ENCODE data around the gene PRIMA1. TPM values are rescaled to one million over a fixed set of nuclear protein-coding genes. Genes with fewer than 3 reads are reported as not detected.

PRIMA1 gene
- total and polyA plus RNA-seq, 2 experiments from 2014 or later = 2.1 to 3.5 TPM

DNA sequence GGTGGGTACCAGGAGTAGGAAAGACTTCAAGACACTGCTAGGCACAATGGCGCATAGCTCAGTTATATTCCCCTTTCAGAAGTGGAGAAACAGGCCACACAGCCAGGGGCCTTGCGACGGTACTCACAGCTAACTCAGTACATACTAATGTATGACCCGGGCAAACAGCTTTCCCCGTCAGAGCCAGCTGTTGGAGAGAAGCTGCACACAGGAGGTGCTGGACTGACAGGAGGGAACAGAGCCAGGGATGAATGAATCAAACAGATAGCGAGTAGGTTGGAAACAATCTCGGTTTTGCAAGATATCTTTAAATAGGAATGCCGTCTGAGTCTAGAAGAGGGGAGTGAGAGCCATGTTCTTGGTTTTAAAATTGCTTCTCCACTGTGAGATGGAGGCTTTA lies 45.5 kb downstream of the PRIMA1 start:
- Mint-ChIP-seq H3K36me3 (ENCODE audit: low read depth) (no peaks in the 10 kb centered on the region), H3K4me3 (no peak overlapping the region), H3K9me3 (no peaks in the 10 kb centered on the region), H3K27me3 (ENCODE audit: insufficient read depth, low read depth, poor library complexity) (peaks cover 6% of the 10 kb centered on the region), H3K27ac (no peak overlapping the region), H3K4me1 (peaks cover 22% of the 10 kb centered on the region)
- H3F3A ChIP-seq (replicated peaks; ENCODE audit: low read depth) = no peaks in the 10 kb centered on the region
- H3K9me2 ChIP-seq (ENCODE audit: insufficient read depth) = no peaks in the 10 kb centered on the region
- H3K36me3 ChIP-seq (ENCODE audit: insufficient read depth) = no peaks in the 10 kb centered on the region
- peaks cover 3% of the 10 kb centered on the region for H3K4me1 ChIP-seq (ENCODE audit: insufficient read depth)
- no peak overlapping the region for H3K4me3 ChIP-seq
- no peaks in the 10 kb centered on the region for H3K79me2 ChIP-seq (replicated peaks; ENCODE audit: insufficient read depth)
- TF ChIP-seq, protein P1, sequence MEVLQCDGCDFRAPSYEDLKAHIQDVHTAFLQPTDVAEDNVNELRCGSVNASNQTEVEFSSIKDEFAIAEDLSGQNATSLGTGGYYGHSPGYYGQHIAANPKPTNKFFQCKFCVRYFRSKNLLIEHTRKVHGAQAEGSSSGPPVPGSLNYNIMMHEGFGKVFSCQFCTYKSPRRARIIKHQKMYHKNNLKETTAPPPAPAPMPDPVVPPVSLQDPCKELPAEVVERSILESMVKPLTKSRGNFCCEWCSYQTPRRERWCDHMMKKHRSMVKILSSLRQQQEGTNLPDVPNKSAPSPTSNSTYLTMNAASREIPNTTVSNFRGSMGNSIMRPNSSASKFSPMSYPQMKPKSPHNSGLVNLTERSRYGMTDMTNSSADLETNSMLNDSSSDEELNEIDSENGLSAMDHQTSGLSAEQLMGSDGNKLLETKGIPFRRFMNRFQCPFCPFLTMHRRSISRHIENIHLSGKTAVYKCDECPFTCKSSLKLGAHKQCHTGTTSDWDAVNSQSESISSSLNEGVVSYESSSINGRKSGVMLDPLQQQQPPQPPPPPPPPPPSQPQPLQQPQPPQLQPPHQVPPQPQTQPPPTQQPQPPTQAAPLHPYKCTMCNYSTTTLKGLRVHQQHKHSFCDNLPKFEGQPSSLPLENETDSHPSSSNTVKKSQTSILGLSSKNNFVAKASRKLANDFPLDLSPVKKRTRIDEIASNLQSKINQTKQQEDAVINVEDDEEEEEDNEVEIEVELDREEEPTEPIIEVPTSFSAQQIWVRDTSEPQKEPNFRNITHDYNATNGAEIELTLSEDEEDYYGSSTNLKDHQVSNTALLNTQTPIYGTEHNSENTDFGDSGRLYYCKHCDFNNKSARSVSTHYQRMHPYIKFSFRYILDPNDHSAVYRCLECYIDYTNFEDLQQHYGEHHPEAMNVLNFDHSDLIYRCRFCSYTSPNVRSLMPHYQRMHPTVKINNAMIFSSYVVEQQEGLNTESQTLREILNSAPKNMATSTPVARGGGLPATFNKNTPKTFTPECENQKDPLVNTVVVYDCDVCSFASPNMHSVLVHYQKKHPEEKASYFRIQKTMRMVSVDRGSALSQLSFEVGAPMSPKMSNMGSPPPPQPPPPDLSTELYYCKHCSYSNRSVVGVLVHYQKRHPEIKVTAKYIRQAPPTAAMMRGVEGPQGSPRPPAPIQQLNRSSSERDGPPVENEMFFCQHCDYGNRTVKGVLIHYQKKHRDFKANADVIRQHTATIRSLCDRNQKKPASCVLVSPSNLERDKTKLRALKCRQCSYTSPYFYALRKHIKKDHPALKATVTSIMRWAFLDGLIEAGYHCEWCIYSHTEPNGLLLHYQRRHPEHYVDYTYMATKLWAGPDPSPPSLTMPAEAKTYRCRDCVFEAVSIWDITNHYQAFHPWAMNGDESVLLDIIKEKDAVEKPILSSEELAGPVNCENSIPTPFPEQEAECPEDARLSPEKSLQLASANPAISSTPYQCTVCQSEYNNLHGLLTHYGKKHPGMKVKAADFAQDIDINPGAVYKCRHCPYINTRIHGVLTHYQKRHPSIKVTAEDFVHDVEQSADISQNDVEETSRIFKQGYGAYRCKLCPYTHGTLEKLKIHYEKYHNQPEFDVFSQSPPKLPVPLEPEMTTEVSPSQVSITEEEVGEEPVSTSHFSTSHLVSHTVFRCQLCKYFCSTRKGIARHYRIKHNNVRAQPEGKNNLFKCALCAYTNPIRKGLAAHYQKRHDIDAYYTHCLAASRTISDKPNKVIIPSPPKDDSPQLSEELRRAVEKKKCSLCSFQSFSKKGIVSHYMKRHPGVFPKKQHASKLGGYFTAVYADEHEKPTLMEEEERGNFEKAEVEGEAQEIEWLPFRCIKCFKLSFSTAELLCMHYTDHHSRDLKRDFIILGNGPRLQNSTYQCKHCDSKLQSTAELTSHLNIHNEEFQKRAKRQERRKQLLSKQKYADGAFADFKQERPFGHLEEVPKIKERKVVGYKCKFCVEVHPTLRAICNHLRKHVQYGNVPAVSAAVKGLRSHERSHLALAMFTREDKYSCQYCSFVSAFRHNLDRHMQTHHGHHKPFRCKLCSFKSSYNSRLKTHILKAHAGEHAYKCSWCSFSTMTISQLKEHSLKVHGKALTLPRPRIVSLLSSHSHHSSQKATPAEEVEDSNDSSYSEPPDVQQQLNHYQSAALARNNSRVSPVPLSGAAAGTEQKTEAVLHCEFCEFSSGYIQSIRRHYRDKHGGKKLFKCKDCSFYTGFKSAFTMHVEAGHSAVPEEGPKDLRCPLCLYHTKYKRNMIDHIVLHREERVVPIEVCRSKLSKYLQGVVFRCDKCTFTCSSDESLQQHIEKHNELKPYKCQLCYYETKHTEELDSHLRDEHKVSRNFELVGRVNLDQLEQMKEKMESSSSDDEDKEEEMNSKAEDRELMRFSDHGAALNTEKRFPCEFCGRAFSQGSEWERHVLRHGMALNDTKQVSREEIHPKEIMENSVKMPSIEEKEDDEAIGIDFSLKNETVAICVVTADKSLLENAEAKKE (CRISPR knock-in tag; IDR thresholded peaks at IDR 0.05) = no peak
- no peak for TF ChIP-seq POLR2AphosphoS5 (IDR thresholded peaks at IDR 0.05; ENCODE audit: low read depth)
- TF ChIP-seq ZNF114 (CRISPR knock-in tag; IDR thresholded peaks at IDR 0.05) = no peak
- TF ChIP-seq, protein P2, sequence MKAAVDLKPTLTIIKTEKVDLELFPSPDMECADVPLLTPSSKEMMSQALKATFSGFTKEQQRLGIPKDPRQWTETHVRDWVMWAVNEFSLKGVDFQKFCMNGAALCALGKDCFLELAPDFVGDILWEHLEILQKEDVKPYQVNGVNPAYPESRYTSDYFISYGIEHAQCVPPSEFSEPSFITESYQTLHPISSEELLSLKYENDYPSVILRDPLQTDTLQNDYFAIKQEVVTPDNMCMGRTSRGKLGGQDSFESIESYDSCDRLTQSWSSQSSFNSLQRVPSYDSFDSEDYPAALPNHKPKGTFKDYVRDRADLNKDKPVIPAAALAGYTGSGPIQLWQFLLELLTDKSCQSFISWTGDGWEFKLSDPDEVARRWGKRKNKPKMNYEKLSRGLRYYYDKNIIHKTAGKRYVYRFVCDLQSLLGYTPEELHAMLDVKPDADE (IDR thresholded peaks at IDR 0.05) = no peak
- TF ChIP-seq JUNB (IDR thresholded peaks at IDR 0.05; ENCODE audit: unreplicated experiment) = no peak
- TF ChIP-seq, protein P3, sequence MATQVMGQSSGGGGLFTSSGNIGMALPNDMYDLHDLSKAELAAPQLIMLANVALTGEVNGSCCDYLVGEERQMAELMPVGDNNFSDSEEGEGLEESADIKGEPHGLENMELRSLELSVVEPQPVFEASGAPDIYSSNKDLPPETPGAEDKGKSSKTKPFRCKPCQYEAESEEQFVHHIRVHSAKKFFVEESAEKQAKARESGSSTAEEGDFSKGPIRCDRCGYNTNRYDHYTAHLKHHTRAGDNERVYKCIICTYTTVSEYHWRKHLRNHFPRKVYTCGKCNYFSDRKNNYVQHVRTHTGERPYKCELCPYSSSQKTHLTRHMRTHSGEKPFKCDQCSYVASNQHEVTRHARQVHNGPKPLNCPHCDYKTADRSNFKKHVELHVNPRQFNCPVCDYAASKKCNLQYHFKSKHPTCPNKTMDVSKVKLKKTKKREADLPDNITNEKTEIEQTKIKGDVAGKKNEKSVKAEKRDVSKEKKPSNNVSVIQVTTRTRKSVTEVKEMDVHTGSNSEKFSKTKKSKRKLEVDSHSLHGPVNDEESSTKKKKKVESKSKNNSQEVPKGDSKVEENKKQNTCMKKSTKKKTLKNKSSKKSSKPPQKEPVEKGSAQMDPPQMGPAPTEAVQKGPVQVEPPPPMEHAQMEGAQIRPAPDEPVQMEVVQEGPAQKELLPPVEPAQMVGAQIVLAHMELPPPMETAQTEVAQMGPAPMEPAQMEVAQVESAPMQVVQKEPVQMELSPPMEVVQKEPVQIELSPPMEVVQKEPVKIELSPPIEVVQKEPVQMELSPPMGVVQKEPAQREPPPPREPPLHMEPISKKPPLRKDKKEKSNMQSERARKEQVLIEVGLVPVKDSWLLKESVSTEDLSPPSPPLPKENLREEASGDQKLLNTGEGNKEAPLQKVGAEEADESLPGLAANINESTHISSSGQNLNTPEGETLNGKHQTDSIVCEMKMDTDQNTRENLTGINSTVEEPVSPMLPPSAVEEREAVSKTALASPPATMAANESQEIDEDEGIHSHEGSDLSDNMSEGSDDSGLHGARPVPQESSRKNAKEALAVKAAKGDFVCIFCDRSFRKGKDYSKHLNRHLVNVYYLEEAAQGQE (IDR thresholded peaks at IDR 0.05; ENCODE audit: unreplicated experiment) = no peak
- ATAC-seq (no peak), DNase-seq (ENCODE audit: low spot score) (no peak)
- no peak overlapping the region for H3K27ac ChIP-seq (ENCODE audit: low read depth)
- no peaks in the 10 kb centered on the region for H4K20me1 ChIP-seq (replicated peaks; ENCODE audit: insufficient read depth)
- no peak overlapping the region for H2AFZ ChIP-seq
- H3K4me2 ChIP-seq = no peak overlapping the region
- H3K27me3 ChIP-seq (ENCODE audit: insufficient read depth) = no peaks in the 10 kb centered on the region

Measured in GM23338 (cell line).